Endothelial cell of umbilical vein (primary cell): Measurements from ENCODE around the gene CCDC159.

Source experiments
- CTCF ChIP-seq, 2 donors: IDR thresholded peaks; 1 replicate in 1 of 2; 2 replicates in 1 of 2; pipeline ENCODE4 v1.5.1; 2011; ENCODE audit warnings: low read length in 2 of 2, mild to moderate bottlenecking in 2 of 2, moderate library complexity in 2 of 2, control low read depth in 1 of 2, inconsistent platforms in 1 of 2, low read depth in 1 of 2; ENCODE audit not compliant: insufficient read depth in 1 of 2; ENCODE audit errors: extremely low read depth in 1 of 2
- EZH2 ChIP-seq: IDR thresholded peaks from 2 replicates; pipeline ENCODE4 v1.6.1; 2012; ENCODE audit warnings: borderline replicate concordance, low read depth, mild to moderate bottlenecking, moderate library complexity, low read length, inconsistent platforms; ENCODE audit not compliant: severe bottlenecking
- GATA2 ChIP-seq: IDR thresholded peaks from 2 replicates; pipeline ENCODE4 v1.7.0; 2011; ENCODE audit warnings: low read depth, mild to moderate bottlenecking, moderate library complexity, mixed read lengths, low read length; ENCODE audit not compliant: insufficient read length, insufficient read depth
- MAX ChIP-seq: IDR thresholded peaks from 2 replicates; pipeline ENCODE4 v1.6.1; 2011; ENCODE audit not compliant: insufficient read depth, insufficient read length
- MYC ChIP-seq: IDR thresholded peaks from one replicate; pipeline ENCODE4 v1.6.1; 2011; ENCODE audit warnings: mild to moderate bottlenecking, low read depth, low read length
- POLR2A ChIP-seq: IDR thresholded peaks from 2 replicates; pipeline ENCODE4 v1.6.1; 2012; ENCODE audit warnings: low read depth, mild to moderate bottlenecking, control low read depth, low read length
- POLR2AphosphoS5 ChIP-seq: IDR thresholded peaks from 2 replicates; pipeline ENCODE4 v1.6.1; 2012; ENCODE audit warnings: low read depth, mild to moderate bottlenecking, control low read depth, low read length, moderate library complexity; ENCODE audit not compliant: insufficient read depth

- TF ChIP-seq POLR2A (no peak), CTCF (IDR thresholded peaks at IDR 0.05; ENCODE audit: extremely low read depth in 1 of 2, insufficient read depth in 1 of 2, low read depth in 1 of 2, low read length in 2 of 2) (no peak), POLR2AphosphoS5 (no peak), GATA2 (no peak), EZH2 (no peak), MAX (no peak), MYC (no peak)
Observed at GRCh38 chr19:11337080-11337479, 9.2 kb upstream of the CCDC159 start.
